Fibroblast of the aortic adventitia (primary cell): ENCODE measurements around the gene SLCO2B1. TPM values are rescaled to one million over a fixed set of nuclear protein-coding genes. Genes with fewer than 3 reads are reported as not detected.

Source experiments
- DNase-seq: peaks from one replicate; pipeline ENCODE4 v3.0.0-alpha.2; 2010; ENCODE audit warnings: low read depth
- H3K4me3 ChIP-seq: 2 replicates; pipeline ENCODE4 v1.5.1; 2011; ENCODE audit warnings: low read depth, mild to moderate bottlenecking, control low read depth, low read length, moderate library complexity
- total RNA-seq: library from RNA; depleted of rRNA; stranded (reverse); fragments of >200 nt; gene quantifications from 2 replicates; pipeline ENCODE4 v1.2.3, GENCODE V29; 2012; ENCODE audit warnings: low replicate concordance
- TF ChIP-seq, protein P1 (sequence below): IDR thresholded peaks from 2 replicates; pipeline ENCODE4 v1.5.1; 2011; ENCODE audit warnings: mild to moderate bottlenecking, low read length, control low read depth, inconsistent platforms; ENCODE audit not compliant: insufficient read depth

SLCO2B1 gene
- total RNA-seq, 1 donor: not detected

DNA sequence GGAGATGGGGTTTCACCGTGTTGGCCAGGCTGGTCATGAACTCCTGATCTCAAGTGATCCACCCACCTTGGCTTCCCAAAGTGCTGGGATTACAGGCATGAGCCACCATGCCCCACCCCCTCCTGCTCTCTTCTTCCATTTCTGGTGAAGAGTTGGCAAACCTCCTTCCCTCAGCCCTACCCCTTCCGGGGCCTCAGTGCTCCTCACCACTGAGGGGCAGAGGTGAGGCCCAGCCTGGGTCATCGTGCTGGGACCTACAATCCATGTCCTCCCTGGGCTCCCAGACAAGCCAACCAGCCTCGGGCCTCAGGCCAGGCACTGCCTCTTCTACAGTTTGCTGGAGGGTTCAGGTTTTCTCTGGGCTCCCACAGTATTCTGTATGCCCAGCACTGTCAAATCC lies 74.9 kb downstream of the SLCO2B1 start:
- no peak for DNase-seq
- TF ChIP-seq, protein P1, sequence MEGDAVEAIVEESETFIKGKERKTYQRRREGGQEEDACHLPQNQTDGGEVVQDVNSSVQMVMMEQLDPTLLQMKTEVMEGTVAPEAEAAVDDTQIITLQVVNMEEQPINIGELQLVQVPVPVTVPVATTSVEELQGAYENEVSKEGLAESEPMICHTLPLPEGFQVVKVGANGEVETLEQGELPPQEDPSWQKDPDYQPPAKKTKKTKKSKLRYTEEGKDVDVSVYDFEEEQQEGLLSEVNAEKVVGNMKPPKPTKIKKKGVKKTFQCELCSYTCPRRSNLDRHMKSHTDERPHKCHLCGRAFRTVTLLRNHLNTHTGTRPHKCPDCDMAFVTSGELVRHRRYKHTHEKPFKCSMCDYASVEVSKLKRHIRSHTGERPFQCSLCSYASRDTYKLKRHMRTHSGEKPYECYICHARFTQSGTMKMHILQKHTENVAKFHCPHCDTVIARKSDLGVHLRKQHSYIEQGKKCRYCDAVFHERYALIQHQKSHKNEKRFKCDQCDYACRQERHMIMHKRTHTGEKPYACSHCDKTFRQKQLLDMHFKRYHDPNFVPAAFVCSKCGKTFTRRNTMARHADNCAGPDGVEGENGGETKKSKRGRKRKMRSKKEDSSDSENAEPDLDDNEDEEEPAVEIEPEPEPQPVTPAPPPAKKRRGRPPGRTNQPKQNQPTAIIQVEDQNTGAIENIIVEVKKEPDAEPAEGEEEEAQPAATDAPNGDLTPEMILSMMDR: no peak

DNA sequence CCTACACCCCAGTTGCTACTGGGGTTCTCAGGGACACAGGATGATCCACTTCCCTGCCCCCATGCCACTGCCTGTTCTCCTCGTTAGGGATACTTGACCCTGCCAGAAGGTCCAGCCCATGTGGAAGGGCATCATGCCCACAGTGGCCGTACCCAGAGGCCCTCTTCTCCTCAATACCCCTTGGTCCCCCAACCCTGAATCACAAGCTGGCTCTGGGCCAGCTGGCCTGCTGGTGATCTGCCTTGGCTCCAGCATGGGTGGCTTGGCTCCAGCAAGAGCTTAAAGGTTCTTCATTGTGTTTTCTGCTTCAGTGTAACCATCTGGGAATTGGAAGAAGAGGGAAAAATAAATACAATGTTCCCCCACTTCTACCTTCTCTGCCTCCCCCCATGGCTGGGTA lies 78.6 kb downstream of the SLCO2B1 start:
- TF ChIP-seq, protein P1: no peak
- no peak for DNase-seq
- H3K4me3 ChIP-seq: no peak overlapping the region

More for the DNA sequence above, 74.9 kb downstream of the SLCO2B1 start:
- H3K4me3 ChIP-seq: no peak overlapping the region

DNA sequence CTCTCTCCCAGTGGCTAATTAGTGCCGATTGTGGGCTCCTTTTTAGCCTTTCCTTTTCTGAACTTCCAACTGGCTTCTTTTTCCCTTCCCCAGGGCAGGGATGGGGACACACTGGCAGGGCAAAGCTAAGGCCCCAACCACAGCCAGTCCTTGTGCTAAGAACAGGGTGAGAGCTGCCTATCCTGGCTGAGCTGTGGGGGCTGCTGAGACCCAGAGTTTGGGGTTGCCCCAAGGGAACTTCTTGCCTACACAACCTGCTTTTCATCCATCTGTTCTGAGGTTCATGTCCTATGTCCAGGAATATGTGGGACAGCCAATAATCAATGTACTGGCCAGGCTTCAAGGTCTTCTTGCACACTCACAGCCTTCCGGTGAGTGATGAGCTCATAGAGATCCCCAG lies 79.7 kb downstream of the SLCO2B1 start:
- H3K4me3 ChIP-seq: no peak overlapping the region
- TF ChIP-seq, protein P1: no peak
- DNase-seq: no peak

DNA sequence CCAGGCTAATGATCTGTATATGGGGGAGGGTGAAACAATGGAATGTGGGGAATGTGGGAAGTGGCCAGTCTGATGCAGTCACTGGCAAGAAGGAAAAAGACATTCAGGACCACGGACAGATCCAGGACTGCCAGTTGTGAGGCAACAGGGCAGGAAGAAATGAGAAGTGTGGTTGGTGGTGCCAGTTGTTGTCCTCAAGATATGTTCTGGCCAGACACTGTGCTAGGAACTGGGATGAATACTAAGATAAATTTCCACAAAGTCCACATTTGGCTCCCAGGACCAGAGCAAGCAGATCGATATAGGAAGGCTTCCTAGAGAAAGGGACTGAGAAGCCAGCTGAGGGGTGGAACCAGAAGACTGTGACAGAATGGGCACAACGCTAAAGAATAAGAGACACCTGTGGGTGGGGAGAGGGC lies 82.9 kb downstream of the SLCO2B1 start:
- H3K4me3 ChIP-seq: no peak overlapping the region
- peak; percentile 71 for DNase-seq
- TF ChIP-seq, protein P1: no peak

DNA sequence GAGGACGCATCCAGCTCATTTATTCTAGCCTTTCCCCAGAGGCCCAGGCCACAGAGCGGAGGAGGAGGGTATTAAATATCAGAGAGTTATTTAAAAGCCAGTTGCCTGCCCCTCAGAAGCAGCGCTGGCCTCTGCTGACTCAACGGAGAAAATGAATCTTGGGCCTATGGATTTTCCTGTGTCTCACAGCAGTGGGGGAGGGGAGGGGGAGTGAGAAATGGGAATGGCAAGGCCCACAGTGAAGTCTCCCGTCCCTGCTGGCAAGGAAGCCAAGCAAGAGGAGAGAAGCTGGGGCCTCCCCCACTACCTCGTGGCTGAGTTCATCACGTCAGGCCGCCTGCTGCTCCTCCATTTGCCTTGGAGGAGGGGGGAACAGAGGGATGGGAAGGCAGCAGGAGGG lies 85.2 kb downstream of the SLCO2B1 start:
- TF ChIP-seq, protein P1: no peak
- H3K4me3 ChIP-seq: no peak overlapping the region
- DNase-seq: no peak

DNA sequence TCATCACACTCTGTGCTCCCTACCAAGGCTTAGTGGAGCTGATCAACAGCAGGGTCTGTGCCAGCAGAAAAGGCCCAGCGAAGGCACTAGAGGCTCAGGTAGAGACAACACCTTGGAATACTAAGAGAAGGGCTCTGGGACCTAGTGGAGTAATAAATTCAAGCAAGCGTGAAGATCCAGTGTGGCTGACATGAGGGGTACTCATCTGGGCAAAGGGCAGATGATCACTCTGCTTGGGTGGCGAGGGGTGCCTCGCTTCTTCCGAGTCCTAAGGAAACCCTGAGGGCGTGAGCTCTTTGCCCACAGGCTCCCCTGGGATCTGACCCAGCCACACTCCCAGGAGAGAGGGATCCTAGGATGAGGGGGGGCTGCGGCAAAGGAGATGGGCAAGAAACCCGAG lies 86.1 kb downstream of the SLCO2B1 start:
- H3K4me3 ChIP-seq: no peak overlapping the region
- no peak for DNase-seq
- TF ChIP-seq, protein P1: no peak
